NCI-H345 treated with DMSO at 0.1 percent for 48 hours (cell line): Measurements from ENCODE around the gene UBXN1.
"Not testable (repeated sequence)": the region's sequence is repeated elsewhere in the genome, so short reads cannot be mapped to it uniquely, and the experiment has no call there.

Experiments used
- DNase-seq: peaks from one replicate; lab custom pipeline; 2025; ENCODE audit not compliant: unreplicated experiment; lab: John Stamatoyannopoulos, UW

Gene UBXN1

DNA sequence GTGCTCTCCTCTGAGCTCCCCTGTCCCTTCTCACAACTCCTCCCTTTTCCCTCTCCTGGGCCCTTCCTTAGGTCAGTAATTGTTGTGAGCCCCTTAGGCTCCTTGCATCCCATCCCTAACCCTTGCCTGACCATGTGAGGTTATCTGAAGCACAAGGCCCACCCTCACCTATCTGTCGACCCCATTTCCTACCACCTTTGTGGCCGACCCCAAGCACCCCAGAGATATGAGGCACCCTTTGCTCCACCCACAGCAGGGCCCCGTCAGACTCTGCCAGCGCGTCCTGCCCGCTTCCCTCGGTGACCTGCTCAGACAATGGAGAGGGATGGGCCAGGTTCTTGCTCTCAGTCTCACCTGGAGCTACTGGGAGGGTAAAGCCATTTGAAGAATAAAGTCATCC, 29.9 kb upstream of the UBXN1 start:
- no peak for DNase-seq

DNA sequence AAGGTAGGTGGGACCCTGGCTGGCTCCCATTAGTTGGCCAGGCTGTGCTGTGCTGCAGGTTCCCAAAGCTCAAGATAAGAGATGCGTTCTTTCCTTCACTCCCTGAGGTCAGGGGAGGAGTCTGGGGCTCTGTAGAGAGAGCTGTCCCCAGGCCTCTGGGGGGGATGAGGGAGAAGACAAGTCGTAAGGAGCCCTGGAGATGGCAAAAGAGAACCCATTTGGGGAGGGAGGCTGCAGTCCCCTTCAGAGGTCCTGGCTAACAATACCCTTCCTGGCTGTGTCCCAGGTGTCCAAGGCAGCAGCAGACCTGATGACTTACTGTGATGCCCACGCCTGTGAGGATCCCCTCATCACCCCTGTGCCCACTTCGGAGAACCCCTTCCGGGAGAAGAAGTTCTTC, 29.5 kb upstream of the UBXN1 start:
- DNase-seq: no peak

DNA sequence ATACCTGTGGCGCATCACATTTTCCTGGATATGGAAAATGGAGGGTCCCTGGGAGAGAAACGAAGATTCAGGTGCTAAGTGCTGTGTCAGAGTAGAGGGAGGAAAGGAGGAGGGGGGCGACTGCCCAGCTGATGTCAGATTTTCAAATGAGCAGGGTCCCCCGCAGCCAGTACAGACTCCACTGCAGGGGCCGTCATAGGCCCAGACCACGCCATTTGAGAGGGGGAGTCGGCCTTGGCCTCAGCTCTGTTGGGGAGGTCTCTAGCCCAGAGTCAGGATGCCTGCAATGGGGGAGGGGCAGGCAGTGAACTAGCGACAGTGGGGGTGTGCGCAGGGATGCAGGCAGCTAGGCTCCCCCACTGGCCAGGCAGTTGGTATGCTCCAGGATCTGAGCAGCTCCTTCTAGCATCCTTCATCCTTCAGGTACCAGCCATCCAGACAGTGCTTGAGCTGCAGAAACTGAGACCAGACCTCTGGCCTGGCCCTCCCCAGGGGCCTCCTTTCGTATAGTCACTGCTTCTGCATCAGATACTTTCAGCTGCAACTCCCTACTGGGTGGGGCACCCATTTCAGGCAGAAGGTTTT, 28.5 kb upstream of the UBXN1 start, which contains the start of the genes BSCL2 and GNG3:
BSCL2 (minus strand) TSS at position 148 of the 585 bp plus-strand sequence. CDS start 229 bp downstream, outside the sequence.
GNG3 (plus strand) TSS at position 400 of the 585 bp plus-strand sequence. CDS start 620 bp downstream, outside the sequence.
- no peak for DNase-seq

DNA sequence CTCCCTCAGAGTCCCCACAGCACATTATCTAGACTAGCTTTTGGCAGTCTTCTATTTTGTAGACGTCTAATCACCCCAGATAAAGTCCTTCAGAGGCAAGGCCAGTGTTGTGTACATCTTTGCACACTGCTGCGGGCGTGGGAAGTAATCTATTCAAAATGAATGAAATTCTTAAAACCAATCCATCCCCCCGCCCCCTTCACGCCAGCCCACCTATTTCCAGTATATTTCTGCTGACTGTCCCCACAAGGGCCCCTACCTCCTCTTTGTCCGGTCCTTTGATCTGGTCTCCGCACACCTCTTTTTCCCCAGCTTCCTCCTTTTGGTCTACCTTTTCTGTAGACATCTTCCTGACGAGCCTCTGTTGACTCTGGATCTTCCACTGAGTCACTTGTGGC, 28.0 kb upstream of the UBXN1 start:
- DNase-seq: no peak

DNA sequence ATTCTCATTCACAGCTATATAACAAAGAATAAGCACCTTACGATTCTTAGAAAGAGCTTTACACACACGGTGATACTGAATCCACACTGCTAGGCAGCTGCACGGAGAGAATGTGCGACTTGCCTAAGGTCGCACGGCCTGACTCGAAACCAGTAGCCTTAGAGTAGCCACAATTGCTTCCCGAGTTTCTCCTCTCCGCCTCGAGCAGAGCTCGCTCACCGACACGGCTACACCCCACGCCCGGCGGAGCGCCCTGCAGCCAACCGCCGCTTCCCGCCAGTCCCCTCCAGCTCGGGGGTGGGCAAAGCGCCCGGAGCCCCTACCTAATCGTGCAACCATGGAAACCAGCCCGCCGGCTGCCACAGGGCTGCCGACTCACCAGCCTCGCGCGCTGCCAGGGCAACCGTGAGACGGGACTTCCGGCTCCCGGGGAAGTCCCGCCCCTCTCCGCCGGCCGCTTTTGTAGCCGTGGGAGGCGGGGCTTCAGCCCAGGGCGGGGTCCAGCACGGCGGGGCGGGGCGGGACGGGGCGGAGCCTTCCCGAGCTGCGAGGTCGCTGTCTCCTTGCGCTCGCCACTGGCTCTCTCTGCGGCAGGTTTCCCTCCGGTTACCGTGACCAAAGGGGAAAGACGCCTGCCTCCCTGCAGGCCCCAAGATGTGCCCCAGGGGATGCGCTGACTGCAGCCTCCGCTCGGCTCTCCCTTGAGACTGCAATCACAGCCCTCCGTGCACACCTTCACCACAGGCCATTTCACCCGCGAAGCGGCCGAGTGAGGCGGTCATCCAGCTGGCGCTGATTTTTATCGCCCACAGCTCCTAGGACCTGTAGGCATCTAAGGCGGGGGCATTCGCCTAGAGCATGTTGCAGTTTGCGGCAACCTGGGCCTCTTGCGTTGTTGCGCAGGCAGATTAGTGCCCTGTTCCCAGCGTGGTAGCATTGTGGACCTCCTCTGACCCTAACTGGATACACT, 27.3 kb upstream of the UBXN1 start:
- DNase-seq: peak; percentile 89

DNA sequence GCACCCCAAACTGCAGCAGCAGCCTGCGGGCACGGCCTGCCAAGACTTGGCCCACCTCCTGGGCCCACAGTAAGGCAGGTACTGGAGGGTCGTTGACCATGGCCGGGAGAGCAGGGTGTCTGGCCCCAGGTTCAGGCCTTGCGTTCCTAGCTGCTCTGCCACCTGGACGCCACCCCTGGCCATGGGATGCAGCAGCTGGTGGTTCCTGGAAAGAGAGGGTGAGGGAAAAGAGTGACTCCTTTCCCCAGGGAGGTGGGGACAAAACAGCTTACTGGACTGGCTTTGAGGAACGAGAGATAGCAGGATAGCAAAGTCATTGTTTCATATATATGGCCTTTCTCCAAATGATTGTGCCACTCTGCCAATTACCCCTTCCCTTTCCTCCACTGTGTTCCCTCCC, 26.5 kb upstream of the UBXN1 start:
- DNase-seq: no peak

DNA sequence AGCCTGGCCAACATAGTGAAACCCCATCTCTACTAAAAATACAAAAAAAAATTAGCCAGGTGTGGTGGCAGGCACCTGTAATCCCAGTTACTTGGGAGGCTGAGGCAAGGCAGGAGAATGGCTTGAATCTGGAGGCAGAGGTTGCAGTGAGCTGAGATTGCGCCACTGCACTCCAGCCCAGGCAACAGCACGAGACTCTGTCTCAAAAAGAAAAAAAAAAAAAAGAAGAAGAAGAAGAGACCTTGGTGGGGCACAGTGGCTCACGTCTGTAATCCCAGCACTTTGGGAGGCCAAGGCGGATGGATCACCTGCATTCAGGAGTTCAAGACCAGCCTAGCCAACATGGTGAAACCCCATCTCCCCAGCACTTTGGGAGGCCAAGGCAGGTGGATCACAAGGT, 25.0 kb upstream of the UBXN1 start:
- DNase-seq: not testable (repeated sequence)

DNA sequence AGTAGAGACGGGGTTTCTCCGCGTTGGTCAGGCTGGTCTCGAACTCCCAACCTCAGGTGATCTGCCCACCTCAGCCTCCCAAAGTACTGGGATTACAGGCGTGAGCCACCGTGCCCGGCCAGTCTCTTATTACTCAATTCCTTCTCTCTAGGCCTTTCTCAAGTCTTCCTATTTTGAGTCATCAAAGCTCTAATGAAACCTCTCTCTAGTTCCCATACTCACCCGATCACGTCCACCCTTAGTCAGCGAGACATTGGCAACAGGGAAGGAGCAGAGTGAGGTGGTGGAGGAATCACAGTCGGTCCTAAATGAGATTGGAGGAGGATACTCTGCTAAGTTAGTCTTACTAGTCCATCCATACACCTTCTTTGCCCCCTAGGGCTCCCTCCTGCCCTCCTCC, 23.4 kb upstream of the UBXN1 start:
- DNase-seq: no peak

DNA sequence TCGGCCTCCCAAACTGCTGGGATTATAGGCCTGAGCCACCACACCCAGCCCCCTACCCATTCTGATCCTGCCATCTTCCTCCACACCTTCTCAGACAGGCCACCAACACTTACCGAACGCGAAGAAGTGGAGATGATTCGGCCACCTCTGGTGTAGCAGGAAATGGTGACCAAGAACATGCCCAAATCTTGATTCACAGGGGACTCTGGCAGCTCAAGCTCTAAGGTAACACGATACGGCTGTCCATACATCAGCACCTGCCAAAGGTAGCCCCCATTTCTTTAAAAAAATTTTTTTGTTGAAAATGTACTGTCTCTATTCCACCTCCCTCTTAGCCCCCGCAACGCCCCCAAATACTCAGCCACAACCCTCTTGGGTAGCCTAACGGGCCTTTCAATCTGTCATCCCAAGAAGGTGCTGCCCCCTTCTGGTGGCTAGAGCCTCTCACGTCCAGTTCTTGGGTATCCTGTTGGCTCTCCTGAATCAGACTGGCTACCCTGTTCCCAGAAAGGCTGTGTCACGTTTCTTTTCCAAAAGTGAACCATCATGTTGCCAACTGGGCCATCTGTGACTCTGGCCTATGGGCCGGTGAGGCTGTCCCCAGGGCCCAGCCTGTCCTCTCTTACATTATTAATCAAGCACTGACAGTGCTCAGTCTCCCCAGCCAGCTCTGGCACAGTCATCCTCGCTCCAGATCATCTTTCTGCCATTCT, 15.7 kb upstream of the UBXN1 start:
- DNase-seq: peak; percentile 9

DNA sequence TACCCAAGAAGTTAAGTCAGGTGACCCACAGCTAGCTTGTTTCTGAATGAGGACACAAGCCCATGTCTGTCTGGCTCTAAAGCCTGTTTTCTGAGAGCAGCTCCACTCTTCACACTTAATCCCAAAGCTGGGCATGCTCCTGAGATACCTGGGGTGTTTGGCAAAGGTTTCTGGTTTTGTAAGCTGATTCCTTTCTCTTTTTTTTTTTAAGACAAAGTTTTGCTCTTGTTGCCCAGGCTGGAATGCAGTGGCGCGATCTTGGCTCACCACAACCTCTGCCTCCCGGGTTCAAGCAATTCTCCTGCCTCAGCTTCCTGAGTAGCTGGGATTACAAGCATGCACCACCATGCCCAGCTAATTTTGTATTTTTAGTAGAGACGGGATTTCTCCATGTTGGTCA, 14.8 kb upstream of the UBXN1 start:
- DNase-seq: not testable (repeated sequence)

DNA sequence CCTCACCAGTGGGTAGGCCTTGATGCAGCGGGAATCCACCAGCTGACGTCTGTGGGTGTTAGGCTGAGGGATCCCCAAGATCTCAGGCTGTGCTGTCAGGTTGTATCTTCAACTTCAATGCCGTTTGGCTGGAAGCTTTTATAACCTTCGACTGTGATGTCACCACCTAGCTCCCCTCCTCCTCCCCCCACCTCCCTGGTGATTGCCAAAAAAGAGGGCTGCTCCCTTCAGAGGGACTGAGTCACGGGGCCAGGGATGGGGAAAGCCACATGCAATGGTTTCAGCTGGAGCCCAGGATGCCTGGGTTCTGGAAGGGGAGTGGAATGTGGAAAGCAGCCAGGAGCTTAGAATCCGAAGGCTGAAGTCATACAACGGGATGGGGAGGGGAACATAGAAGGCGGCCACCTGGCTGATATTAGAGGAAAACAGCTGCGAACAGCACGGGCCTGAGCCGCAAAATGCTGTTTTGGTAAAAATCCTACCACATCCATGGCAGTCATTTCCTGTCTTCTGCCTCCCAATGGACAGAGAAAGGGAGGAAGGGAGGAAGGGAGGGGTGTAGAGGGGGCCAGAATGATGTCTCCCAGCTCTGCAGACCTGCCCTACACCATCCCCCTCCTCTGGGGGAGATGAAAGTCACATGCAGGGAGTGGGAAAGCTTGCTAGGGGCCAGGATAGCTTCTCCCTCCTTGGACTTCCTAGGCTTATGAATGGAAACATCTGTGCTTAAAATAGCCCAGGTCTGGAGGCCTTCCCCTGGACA, 10.7 kb upstream of the UBXN1 start, which contains the start of gene LRRN4CL:
LRRN4CL (minus strand) TSS at position 110 of the 763 bp plus-strand sequence. CDS start 1,022 bp downstream, outside the sequence.
- DNase-seq: no peak

DNA sequence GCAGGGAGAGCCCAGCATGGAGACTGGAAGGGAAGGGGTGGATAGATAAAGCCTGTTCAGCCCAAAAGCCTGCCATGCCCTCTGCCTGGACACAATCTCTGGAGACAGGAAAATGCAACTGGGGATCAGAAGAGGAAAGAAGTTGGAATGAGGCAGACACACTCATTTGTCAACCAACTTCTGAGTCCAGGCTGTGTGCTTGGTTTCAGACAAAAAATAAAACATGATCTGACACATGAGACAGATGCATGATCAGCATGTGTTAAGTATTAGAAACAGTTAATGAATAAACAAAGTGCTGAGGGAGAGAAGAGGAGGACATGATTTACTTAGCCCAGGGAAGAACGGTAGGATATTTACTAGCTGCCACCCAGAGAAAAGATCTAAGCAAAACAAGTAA, 9.6 kb upstream of the UBXN1 start:
- no peak for DNase-seq

DNA sequence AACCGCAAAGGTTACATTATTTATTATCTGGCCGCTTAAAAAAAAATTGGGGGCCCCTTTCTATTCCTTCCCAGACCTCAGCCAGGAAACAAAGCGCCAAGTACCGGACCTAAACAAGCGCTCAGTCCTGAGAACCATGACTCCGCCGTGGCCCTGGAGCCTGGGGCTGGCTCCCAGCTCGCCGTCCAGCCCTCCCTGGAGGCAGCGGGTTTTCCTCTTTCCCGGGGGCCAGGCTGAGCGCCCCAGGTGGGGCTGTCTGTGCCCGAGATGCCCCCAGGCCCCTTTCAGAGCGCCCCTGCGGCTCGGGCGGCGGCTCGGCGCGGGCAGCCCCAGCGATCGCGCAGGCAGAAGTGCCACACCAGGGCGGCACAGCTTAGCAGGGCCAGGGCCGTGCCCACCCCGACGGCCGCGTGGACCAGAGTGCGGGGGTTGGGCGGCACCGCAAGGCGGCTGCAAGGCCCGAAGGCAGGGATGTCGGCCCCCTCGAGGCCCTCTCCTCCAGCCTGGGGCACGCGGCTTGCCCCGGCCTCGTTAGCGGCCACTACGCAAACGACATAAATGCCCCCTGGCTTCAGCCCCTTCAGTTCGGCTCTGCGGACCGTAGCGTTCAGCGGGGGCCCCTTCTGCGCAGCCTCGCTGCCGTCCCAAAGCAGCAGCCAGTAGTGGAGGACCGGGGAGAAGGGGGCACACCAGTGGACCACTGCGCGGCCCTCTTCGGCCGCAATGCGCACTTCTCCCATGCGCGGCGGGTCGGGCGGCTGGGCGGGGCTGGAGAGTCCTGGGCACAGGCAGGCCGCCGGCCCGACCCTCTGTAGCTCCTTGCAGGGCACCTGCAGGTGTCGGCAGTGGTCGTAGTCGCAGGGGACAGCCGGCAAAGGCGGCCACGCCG, 8.9 kb upstream of the UBXN1 start:
- no peak for DNase-seq

DNA sequence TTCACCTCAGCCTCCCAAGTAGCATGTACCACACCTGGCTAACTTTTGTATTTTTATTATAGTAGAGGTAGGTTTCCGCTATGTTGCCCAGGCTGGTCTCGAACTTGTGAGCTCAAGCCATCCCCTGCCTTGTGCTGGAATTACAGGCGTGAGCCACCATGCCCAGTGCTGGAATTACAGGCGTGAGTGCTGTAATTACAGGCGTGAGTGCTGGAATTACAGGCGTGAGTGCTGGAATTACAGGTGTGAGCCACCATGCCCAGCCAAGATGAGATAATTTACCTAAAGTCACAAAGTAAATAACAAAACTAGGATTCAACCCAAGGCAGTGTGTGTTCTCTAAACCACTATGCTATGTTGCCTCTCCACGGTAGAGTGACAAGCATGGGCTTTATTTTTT, 3.6 kb upstream of the UBXN1 start:
- no peak for DNase-seq

DNA sequence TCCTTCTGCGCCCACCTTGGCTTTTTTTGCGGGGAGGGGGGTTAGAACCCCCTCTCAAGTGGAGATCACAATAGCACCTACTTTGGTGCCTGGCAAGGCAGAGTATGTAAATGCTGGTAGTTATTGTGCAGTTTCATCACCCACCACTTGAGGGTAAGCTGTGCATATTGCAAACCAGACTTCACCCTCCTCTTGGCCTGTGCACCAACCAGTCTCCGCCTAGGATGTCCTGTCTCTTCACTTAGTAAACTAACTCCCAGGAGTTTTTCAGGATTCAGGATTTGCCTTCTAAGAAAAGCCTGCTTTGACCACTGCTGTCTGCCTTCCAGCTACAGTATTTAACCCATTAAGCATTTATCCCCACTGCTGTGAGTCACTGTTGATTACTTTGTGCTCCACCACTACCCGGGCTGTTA, 2.0 kb upstream of the UBXN1 start:
- DNase-seq: peak; percentile 26

DNA sequence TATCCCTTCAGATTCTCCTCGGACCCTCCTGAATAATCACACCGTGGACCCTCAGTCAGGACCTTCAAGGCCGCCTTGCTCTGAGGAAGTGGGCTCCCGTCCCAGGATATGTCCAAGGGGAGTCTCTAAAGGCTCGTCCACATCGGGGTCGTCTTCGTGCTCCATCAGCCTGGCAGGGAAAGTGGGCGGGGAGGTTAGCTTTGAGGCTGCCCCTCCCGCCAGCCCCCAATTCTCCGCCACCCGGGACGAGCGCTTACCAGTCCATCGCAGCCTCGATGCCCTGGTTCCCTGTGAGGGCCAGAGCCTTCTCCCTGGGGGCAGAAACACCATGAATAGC, 472 bp downstream of the UBXN1 start:
- no peak for DNase-seq

DNA sequence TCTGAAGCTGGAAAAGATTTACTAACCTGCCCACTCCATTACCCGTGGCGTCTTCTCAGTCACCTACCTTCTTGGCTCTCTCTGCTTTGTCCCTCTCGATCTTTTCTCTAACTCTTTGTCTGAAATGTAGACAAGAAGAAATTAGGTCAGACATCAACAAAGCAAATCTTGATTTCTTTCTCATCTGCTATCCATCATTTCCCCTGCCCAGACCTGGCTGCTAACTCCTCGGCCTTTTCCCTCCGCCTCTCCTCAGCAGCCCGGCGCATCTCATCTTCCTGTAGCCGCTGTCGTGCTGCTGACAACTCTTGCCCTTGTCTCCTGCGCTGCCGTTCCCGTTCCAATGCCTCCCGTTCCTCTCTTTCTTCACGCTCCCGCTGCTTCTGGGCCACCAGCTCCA, 1.2 kb downstream of the UBXN1 start:
- DNase-seq: no peak

DNA sequence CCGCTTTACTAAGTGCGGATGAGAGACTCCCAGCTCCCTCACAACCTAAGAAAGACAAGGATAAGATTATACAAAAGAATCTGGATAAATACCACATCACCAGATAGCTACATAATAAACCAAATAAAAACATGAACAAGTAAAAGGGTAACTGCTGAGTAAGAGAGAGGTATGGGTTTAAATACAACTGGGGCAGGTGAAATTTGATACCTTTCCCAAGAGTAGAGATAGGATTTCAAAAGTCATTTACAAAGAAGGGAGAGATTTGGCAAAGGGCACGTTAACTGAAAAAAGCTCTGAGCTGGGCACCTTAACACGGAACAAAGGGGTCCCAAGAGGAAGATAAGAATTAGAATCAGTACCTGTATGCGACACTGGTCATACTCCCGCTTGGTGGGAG, 1.7 kb downstream of the UBXN1 start:
- DNase-seq: no peak

DNA sequence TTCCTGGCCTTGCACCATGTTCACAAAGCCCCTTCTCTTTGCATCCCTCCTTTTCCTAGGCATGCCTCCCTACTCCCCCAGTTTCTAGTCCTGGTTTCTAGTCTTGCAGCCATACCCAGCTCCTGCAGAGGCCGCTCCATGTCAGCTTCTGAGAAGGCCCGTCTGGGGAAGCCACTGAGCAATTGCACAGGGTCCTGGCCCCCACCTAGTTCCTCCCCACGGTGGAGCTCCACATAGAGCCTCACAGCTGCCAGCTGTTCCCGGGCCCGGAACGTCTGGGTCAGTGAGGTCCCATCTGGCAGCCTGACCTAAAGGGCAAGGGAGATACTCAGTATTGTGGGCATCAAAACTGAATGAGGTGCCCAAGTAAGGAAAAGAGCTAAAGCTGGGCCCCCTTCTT, 2.2 kb downstream of the UBXN1 start:
- DNase-seq: no peak

DNA sequence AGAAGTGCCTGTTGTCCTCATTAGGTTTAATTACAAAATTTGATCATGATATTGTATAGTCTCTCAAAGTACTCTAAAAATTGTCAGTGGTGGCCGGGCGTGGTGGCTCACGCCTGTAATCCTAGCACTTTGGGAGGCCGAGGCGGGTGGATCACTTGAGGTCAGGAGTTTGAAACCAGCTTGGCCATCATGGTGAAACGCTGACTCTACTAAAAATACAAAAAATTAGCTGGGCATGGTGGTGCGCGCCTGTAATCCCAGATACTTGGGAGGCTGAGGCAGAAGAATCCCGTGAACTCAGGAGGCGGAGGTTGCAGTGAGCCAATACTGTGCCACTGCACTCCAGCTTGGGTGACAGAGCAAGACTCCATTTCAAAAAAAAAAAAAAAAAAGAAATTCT, 3.5 kb downstream of the UBXN1 start:
- not testable (repeated sequence) for DNase-seq
